Mammary epithelial cell (primary cell): ENCODE data around the gene LDLRAD4.

Experiments used
- EZH2 ChIP-seq: IDR thresholded peaks from 2 replicates; pipeline ENCODE4 v1.6.1; 2012; ENCODE audit warnings: low read length, inconsistent platforms, borderline replicate concordance
- TF ChIP-seq, protein P1 (sequence below), 2 donors: IDR thresholded peaks in 1 of 2; conservative IDR thresholded peaks in 1 of 2; 2 replicates each; pipeline ENCODE4 v1.5.1; 2011 to 2012; ENCODE audit warnings: inconsistent platforms in 2 of 2, low read length in 2 of 2, mild to moderate bottlenecking in 2 of 2, control low read depth in 1 of 2, low read depth in 1 of 2; ENCODE audit not compliant: insufficient read depth in 1 of 2; ENCODE audit errors: extremely low read depth in 1 of 2

DNA sequence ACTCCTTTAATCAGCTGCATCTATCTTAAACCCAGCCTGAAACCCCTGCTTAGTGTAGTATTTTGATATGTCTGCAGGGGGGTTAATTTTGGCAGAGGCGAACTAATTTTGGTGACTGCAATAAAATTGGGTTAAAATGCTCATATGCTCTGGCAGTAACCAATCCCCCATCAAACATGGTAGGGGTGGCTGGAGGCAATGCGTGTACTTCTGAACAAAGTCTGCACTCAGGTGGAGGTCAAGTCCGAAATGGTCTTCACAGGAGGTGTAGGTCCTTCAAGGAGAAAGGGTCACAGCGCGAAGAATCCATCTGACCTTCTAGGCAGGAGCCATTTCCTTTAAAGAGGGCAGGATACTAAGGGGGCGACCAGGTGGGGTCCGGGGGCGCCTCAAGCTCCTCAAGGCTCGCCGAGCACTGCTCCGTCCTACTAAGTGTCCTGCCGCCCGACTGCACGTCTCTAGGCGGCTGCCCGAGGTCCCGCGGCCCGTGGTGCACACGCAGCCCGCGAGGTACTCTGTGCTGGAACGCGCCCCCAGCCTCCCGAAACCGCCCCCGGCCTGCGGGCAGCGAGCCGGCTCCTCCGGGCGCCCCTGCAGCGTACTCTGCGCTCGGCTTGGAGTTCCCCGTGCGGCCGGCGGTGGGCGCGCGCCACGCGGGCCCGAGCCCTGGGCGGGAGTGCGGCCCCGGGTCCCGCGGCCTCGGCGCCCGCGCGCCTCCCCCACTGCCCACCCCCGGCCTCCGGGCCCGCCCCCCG is 1.7 kb upstream of the LDLRAD4 start:
- TF ChIP-seq, protein P1, sequence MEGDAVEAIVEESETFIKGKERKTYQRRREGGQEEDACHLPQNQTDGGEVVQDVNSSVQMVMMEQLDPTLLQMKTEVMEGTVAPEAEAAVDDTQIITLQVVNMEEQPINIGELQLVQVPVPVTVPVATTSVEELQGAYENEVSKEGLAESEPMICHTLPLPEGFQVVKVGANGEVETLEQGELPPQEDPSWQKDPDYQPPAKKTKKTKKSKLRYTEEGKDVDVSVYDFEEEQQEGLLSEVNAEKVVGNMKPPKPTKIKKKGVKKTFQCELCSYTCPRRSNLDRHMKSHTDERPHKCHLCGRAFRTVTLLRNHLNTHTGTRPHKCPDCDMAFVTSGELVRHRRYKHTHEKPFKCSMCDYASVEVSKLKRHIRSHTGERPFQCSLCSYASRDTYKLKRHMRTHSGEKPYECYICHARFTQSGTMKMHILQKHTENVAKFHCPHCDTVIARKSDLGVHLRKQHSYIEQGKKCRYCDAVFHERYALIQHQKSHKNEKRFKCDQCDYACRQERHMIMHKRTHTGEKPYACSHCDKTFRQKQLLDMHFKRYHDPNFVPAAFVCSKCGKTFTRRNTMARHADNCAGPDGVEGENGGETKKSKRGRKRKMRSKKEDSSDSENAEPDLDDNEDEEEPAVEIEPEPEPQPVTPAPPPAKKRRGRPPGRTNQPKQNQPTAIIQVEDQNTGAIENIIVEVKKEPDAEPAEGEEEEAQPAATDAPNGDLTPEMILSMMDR (conservative IDR thresholded peaks at IDR 0.05 in 1 of 2, IDR thresholded peaks at IDR 0.05 in 1 of 2; ENCODE audit: extremely low read depth in 1 of 2, insufficient read depth in 1 of 2, low read depth in 1 of 2, low read length in 2 of 2), result no peak
- TF ChIP-seq EZH2, result peak; percentile 86
